GM18861 (cell line): ENCODE results near the gene SYP.

Experiments
- ATAC-seq: cut with Tn5 transposase; IDR thresholded peaks from one replicate; pipeline ENCODE4 v1.9.1; 2021; ENCODE audit not compliant: unreplicated experiment

Gene SYP

GRCh38 chrX:49221868-49222267, 21.9 kb upstream of the SYP start:
- ATAC-seq = no peak

GRCh38 chrX:49220100-49220499, 20.1 kb upstream of the SYP start:
- ATAC-seq = no peak

- no peak for ATAC-seq
These were observed 15.1 kb upstream of the SYP start for GRCh38 chrX:49214996-49215526.

- no peak for ATAC-seq
These were observed 14.4 kb upstream of the SYP start for GRCh38 chrX:49214416-49214815.

GRCh38 chrX:49212861-49213260, 12.9 kb upstream of the SYP start:
- no peak for ATAC-seq

- ATAC-seq = no peak
These were observed 12.2 kb upstream of the SYP start for GRCh38 chrX:49212209-49212608.

- ATAC-seq = no peak
These were observed 11.1 kb upstream of the SYP start for GRCh38 chrX:49211074-49211473.

GRCh38 chrX:49210406-49210805, 10.4 kb upstream of the SYP start:
- ATAC-seq = no peak

GRCh38 chrX:49209434-49210251, 9.7 kb upstream of the SYP start:
- no peak for ATAC-seq

- ATAC-seq = no peak
These were observed 8.4 kb upstream of the SYP start for GRCh38 chrX:49208399-49208798.

GRCh38 chrX:49206543-49206942, 6.5 kb upstream of the SYP start:
- ATAC-seq = no peak

- no peak for ATAC-seq
These were observed 5.5 kb upstream of the SYP start for GRCh38 chrX:49205443-49205842.

- no peak for ATAC-seq
These were observed 4.7 kb upstream of the SYP start for GRCh38 chrX:49204709-49205108.

- ATAC-seq = no peak
These were observed 4.0 kb upstream of the SYP start for GRCh38 chrX:49204017-49204416.

- no peak for ATAC-seq
These were observed 3.5 kb upstream of the SYP start for GRCh38 chrX:49203536-49203935.

GRCh38 chrX:49202022-49202421, 2.0 kb upstream of the SYP start:
- ATAC-seq = no peak

GRCh38 chrX:49199315-49199595, 738 bp downstream of the SYP start:
- no peak for ATAC-seq

- no peak for ATAC-seq
These were observed 1.3 kb downstream of the SYP start for GRCh38 chrX:49198540-49199314.

- no peak for ATAC-seq
These were observed 2.4 kb downstream of the SYP start for GRCh38 chrX:49197543-49198087.

GRCh38 chrX:49193542-49193964, 6.4 kb downstream of the SYP start:
- no peak for ATAC-seq

GRCh38 chrX:49192722-49193328, 7.2 kb downstream of the SYP start:
- ATAC-seq = no peak

- no peak for ATAC-seq
These were observed 8.4 kb downstream of the SYP start for GRCh38 chrX:49191574-49192011.
